ENCODE measurements around the gene INPP4B. TPM values are rescaled to one million over a fixed set of nuclear protein-coding genes. Genes with fewer than 3 reads are reported as not detected.

INPP4B gene
- polyA plus RNA-seq, 3 donors from 2014 or later, result 0.81 to 6.3 (median 6.2) TPM

DNA sequence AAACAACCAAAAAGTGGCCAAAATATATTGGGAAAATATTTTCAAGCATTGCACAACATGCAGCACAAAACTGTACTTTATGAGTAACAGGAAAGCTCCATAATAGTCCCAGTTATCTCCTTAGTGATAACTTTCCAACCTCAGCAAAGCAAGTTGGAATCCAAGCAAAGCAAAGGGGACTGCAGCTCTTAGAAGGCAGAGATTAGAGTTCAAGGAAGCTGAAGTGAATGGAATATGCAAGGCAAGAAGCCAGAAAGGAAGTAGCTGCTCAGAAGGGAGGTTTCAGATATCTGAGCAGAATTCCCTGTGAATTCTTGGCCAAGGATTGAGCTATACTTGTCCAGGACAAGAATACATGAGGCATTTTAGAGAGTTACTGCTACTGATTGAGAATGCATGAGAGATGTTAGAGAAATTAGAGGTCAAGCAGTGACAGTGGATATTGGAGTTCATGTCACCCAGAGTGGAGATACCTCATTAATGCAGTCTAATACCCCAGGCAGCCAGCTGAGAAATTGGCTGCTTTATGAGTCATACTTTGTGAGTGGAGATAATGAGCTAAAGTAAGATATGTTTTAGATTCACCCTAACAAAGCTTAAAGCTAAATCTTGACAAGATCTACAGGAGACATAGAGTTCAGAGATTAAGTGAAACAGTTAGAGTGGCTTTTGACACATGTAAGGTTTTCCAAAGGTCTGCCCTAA lies 102.8 kb downstream of the INPP4B start:
- no peak overlapping the region for H3K27ac Mint-ChIP-seq
- H3K36me3 Mint-ChIP-seq, result no peaks in the 10 kb centered on the region
- no peak overlapping the region for H3K4me3 Mint-ChIP-seq
- peaks cover 0 to 1% (median 0%) of the 10 kb centered on the region in 3 donors for H3K27me3 Mint-ChIP-seq (ENCODE audit: low read depth in 3 of 3)
- no peak for DNase-seq
- peaks cover 7 to 24% (median 14%) of the 10 kb centered on the region in 6 donors for H3K9me3 Mint-ChIP-seq
- H3K4me1 Mint-ChIP-seq, result no peaks in the 10 kb centered on the region

- Mint-ChIP-seq H3K4me1 (no peaks in the 10 kb centered on the region), H3K27me3 (ENCODE audit: low read depth in 3 of 3) (peaks cover 0 to 1% (median 0%) of the 10 kb centered on the region in 3 donors), H3K27ac (no peak overlapping the region), H3K4me3 (no peak overlapping the region), H3K9me3 (peaks cover 7 to 24% (median 14%) of the 10 kb centered on the region in 6 donors), H3K36me3 (no peaks in the 10 kb centered on the region)
- no peak for DNase-seq
Measured at GRCh38 chr4:142741995-142742394, 104.1 kb downstream of the INPP4B start.

- Mint-ChIP-seq H3K27ac (no peak overlapping the region), H3K27me3 (ENCODE audit: low read depth in 3 of 3) (peaks cover 0 to 2% (median 0%) of the 10 kb centered on the region in 3 donors), H3K36me3 (no peaks in the 10 kb centered on the region), H3K4me1 (no peaks in the 10 kb centered on the region), H3K9me3 (peaks cover 0 to 2% (median 0%) of the 10 kb centered on the region in 6 donors), H3K4me3 (no peak overlapping the region)
- DNase-seq, result no peak
Measured at GRCh38 chr4:142728233-142728632, 117.9 kb downstream of the INPP4B start.

GRCh38 chr4:142727149-142727548 lies 119.0 kb downstream of the INPP4B start:
- no peaks in the 10 kb centered on the region for H3K36me3 Mint-ChIP-seq
- H3K4me1 Mint-ChIP-seq, result no peaks in the 10 kb centered on the region
- no peak overlapping the region for H3K4me3 Mint-ChIP-seq
- peaks cover 0 to 2% (median 0%) of the 10 kb centered on the region in 3 donors for H3K27me3 Mint-ChIP-seq (ENCODE audit: low read depth in 3 of 3)
- no peak overlapping the region for H3K27ac Mint-ChIP-seq
- no peak for DNase-seq
- peaks cover 0 to 2% (median 0%) of the 10 kb centered on the region in 6 donors for H3K9me3 Mint-ChIP-seq

GRCh38 chr4:142725886-142726285 lies 120.2 kb downstream of the INPP4B start:
- Mint-ChIP-seq H3K4me3 (no peak overlapping the region), H3K36me3 (no peaks in the 10 kb centered on the region)

DNA sequence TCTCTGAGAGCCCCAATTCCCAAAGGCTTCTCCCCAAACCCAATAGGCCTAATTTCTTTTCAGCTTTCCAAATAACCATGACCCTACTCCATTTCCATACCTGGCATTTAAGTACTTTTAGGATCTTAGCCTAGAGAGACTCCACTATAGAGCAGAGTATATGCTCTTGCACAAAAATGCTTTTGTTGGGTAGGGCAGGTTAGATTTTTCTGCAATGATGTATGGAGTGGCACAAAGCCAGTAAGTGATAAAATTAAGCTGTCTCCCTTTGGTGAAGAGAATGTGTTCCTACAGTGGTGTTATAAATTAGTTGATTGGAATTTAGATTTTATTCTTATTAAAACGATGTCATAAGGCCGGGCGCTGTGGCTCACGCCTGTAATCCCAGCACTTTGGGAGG lies 124.9 kb downstream of the INPP4B start:
- DNase-seq, result no peak
- peaks cover 0 to 2% (median 0%) of the 10 kb centered on the region in 6 donors for H3K9me3 Mint-ChIP-seq
- H3K27me3 Mint-ChIP-seq (ENCODE audit: low read depth in 3 of 3), result no peaks in the 10 kb centered on the region
- H3K4me1 Mint-ChIP-seq, result no peaks in the 10 kb centered on the region
- H3K27ac Mint-ChIP-seq, result no peak overlapping the region
- no peaks in the 10 kb centered on the region for H3K36me3 Mint-ChIP-seq
- no peak overlapping the region for H3K4me3 Mint-ChIP-seq

More at GRCh38 chr4:142725886-142726285, 120.2 kb downstream of the INPP4B start:
- Mint-ChIP-seq H3K4me1 (no peaks in the 10 kb centered on the region), H3K27ac (no peak overlapping the region), H3K27me3 (ENCODE audit: low read depth in 3 of 3) (peaks cover 0 to 2% (median 0%) of the 10 kb centered on the region in 3 donors), H3K9me3 (peaks cover 0 to 2% (median 0%) of the 10 kb centered on the region in 6 donors)
- no peak for DNase-seq

DNA sequence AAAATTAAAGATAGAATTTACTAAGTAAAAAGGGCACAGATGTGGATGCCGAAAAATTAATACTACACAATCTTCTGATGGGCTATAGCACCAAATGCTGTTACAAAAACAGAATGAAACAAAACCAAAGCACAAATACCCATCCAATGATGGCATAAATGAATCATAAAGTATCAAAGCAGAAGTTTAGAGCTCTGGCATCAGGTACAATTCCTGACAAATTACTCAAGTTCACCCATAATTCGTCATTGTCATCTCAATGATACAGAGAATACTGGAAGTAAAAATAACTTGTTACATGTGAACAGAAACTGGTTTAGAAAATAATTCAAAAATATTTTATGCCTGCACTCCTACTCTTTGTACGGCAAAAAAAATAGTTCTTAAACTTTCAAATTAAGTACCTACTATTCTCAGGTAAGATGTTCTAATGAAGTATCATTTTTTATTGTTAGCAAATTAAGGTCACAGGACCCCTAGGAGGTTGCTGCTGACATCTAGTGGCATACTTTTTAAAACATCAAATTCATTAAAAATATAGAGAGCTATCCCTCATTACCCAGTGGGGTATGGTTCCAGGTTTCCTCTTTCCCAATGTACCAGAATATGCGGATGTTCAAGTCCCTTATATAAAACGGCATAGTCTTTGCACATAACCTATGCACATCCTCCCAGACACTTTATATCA lies 126.1 kb downstream of the INPP4B start:
- Mint-ChIP-seq H3K9me3 (peaks cover 0 to 2% (median 0%) of the 10 kb centered on the region in 6 donors), H3K4me1 (no peaks in the 10 kb centered on the region), H3K36me3 (no peaks in the 10 kb centered on the region), H3K27me3 (ENCODE audit: low read depth in 3 of 3) (peaks cover 0 to 1% (median 0%) of the 10 kb centered on the region in 3 donors), H3K4me3 (no peak overlapping the region), H3K27ac (no peak overlapping the region)
- DNase-seq, result peak in 1 of 3 donors; percentile 10

DNA sequence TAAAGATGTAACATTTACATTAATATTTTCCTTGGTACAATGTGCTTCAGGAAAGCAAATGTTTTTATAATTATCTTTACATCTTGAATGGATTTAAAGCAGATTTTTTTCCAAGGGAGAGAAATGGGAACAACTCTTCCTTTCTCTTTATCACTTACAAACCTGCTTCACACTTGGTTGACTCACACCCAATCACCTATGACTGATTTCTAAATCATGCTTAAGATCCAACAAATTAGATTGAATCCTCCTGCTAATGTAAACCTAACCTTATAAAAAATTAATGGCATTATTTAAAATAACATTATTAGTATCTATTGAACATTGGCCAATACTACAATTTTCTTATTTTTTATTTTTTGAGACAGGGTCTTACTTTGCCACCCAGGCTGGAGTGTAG lies 127.1 kb downstream of the INPP4B start:
- Mint-ChIP-seq H3K27ac (no peak overlapping the region), H3K4me3 (no peak overlapping the region), H3K9me3 (peaks cover 0 to 2% (median 0%) of the 10 kb centered on the region in 6 donors)

GRCh38 chr4:142715727-142716126 lies 130.4 kb downstream of the INPP4B start:
- no peak overlapping the region for H3K27ac Mint-ChIP-seq
- peaks cover 0 to 8% (median 1%) of the 10 kb centered on the region in 6 donors for H3K9me3 Mint-ChIP-seq
- no peak for DNase-seq
- H3K4me1 Mint-ChIP-seq, result no peaks in the 10 kb centered on the region
- peaks cover 0 to 1% (median 0%) of the 10 kb centered on the region in 3 donors for H3K27me3 Mint-ChIP-seq (ENCODE audit: low read depth in 3 of 3)
- H3K4me3 Mint-ChIP-seq, result no peak overlapping the region
- no peaks in the 10 kb centered on the region for H3K36me3 Mint-ChIP-seq

More for the DNA sequence above, 127.1 kb downstream of the INPP4B start:
- H3K36me3 Mint-ChIP-seq, result no peaks in the 10 kb centered on the region
- H3K27me3 Mint-ChIP-seq (ENCODE audit: low read depth in 3 of 3), result peaks cover 0 to 1% (median 0%) of the 10 kb centered on the region in 3 donors
- DNase-seq, result no peak
- H3K4me1 Mint-ChIP-seq, result no peaks in the 10 kb centered on the region

GRCh38 chr4:142713282-142714030 lies 132.6 kb downstream of the INPP4B start:
- Mint-ChIP-seq H3K27ac (no peak overlapping the region), H3K4me1 (no peaks in the 10 kb centered on the region), H3K27me3 (ENCODE audit: low read depth in 3 of 3) (peaks cover 0 to 1% (median 0%) of the 10 kb centered on the region in 3 donors), H3K36me3 (no peaks in the 10 kb centered on the region), H3K9me3 (peaks cover 0 to 10% (median 4%) of the 10 kb centered on the region in 6 donors), H3K4me3 (no peak overlapping the region)
- no peak for DNase-seq

- Mint-ChIP-seq H3K27ac (no peak overlapping the region), H3K9me3 (peaks cover under 1 to 9% (median 7%) of the 10 kb centered on the region in 6 donors), H3K36me3 (no peaks in the 10 kb centered on the region), H3K4me3 (no peak overlapping the region), H3K27me3 (ENCODE audit: low read depth in 3 of 3) (peaks cover 0 to 3% (median 0%) of the 10 kb centered on the region in 3 donors), H3K4me1 (no peaks in the 10 kb centered on the region)
- DNase-seq, result no peak
Measured at GRCh38 chr4:142708231-142708630, 137.9 kb downstream of the INPP4B start.

DNA sequence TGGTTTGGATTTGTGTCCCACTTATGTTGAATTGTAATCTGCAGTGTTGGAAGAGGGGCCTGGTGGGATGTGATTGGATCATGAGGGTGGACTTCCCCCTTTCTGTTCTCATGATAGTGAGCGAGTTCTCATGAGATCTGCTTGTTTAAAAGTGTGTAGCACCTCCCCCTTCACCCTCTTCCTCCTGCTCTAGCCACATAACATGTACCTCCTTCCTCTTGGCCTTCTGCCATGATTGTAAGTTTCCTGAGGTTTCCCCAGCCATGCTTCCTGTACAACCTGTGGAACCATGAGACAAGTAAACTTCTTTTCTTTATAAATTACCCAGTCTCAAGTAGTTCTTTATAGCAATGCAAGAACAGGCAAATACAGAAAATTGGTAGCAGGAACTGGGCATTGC lies 138.7 kb downstream of the INPP4B start:
- no peak for DNase-seq
- no peaks in the 10 kb centered on the region for H3K4me1 Mint-ChIP-seq
- no peak overlapping the region for H3K27ac Mint-ChIP-seq
- peaks cover 0 to 8% (median 7%) of the 10 kb centered on the region in 6 donors for H3K9me3 Mint-ChIP-seq
- H3K27me3 Mint-ChIP-seq (ENCODE audit: low read depth in 3 of 3), result peaks cover 0 to 3% (median 0%) of the 10 kb centered on the region in 3 donors
- no peak overlapping the region for H3K4me3 Mint-ChIP-seq
- no peaks in the 10 kb centered on the region for H3K36me3 Mint-ChIP-seq

DNA sequence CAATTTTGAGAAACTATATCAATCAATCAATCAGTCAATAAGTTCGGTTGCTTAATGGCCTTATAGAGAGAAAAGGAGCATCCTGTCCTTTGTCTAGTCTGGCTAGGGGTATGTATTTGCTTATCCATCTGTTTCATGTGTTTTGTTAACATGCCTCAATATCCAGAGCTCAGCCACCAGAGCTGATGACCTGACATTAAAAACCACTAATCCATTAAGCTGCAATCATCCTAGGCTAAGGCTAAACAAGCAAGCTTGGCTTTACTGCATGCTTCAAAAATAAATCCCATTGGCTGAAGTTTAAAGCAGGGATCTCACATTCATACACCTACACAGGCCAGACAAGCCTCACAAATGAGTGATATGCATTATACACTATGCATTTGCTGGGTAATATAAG lies 139.7 kb downstream of the INPP4B start:
- Mint-ChIP-seq H3K27me3 (ENCODE audit: low read depth in 3 of 3) (peaks cover 0 to 3% (median 0%) of the 10 kb centered on the region in 3 donors), H3K4me3 (no peak overlapping the region), H3K4me1 (no peaks in the 10 kb centered on the region), H3K36me3 (no peaks in the 10 kb centered on the region), H3K9me3 (peaks cover 0 to 8% (median 5%) of the 10 kb centered on the region in 6 donors), H3K27ac (no peak overlapping the region)
- no peak for DNase-seq

All from immature natural killer cell (primary cell).